HG03066 (cell line): ENCODE measurements around the gene ZSWIM7.
"Not testable (repeated sequence)": the region's sequence is repeated elsewhere in the genome, so short reads cannot be mapped to it uniquely, and the experiment has no call there.

Experiments
- ATAC-seq: cut with Tn5 transposase; IDR thresholded peaks from one replicate; pipeline ENCODE4 v1.9.1; 2021; ENCODE audit warnings: low read depth; ENCODE audit not compliant: unreplicated experiment

ZSWIM7 gene

DNA sequence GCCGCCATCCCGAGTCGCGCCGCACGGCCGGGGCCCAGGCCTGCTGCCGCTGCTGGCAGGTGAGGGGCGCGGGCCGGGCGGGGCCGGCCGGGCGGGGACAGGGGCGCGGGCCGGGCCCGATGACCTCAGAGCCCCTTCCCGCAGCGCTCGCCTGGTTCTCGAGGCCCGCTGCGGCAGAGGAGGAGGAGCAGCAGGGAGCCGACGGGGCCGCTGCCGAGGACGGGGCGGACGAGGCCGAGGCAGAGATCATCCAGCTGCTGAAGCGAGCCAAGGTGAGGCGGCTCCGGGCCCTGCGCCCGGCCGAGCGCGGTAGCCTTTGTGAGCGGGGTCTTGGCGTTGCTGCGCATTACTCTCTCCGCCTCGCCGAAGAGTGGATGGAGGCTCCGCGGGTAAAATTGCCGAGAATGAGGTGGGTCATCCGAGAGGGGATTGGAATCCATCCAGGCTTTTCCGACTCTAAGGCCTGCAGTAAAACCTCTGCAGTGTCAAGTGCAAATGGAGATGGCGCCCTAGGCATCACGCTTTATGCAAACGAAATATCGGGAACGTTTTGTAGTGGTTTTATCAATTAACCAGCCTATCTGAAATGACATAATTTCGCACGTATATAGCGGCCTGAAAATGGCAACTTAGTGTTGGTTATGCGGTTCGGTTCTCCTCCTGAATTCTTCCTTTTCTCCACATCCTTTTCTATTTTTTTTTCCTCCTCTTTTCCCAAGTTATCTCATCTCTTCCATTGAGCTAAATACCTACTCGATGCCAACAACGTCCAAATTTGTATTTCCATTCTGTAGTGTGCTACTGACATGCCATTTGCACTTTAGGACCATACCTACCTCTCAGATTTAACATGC lies 697 bp upstream of the ZSWIM7 start:
- ATAC-seq = peak; percentile 29

DNA sequence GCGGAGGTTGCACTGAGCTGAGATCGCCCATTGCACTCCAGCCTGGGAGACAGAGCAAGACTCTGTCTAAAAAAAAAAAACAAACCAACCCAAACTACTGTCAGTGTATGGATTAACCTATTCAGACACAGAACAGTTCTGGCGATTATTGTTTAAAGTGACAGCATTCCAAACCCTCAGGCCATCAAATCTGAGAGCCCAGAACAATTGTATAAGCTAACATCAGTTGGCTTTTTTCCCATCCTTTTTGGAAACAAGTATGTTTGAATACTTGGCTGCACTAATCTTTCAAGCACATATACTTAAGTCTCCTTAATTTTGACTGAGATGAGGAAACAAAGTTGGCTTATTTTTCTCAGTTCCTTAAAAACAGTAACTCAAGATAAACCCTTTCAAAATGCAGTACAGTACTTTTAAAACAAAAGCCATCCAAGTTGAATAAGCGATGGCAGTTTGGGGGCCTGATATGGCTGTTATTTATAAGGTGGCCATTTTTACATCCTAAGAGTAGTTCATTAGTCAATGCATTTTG lies 1.4 kb downstream of the ZSWIM7 start:
- no peak for ATAC-seq

DNA sequence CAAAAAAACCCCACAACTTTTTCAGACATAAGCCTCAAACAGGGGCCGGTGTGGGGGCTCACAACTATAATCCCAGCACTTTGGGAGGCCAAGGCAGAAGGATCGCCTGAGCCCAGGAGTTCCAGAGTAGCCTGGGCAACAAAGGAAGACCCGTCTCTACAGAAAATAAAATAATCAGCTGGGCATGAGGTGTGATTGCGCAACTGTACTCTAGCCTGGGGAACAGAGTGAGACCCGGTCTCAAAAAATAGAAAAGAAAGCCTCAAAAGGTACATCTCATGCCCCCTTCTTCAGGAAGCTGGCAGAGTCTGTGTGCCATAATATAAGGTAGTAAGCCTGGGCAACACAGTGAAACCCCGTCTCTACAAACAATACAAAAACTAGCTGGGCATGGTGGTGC lies 3.2 kb downstream of the ZSWIM7 start:
- ATAC-seq = no peak

DNA sequence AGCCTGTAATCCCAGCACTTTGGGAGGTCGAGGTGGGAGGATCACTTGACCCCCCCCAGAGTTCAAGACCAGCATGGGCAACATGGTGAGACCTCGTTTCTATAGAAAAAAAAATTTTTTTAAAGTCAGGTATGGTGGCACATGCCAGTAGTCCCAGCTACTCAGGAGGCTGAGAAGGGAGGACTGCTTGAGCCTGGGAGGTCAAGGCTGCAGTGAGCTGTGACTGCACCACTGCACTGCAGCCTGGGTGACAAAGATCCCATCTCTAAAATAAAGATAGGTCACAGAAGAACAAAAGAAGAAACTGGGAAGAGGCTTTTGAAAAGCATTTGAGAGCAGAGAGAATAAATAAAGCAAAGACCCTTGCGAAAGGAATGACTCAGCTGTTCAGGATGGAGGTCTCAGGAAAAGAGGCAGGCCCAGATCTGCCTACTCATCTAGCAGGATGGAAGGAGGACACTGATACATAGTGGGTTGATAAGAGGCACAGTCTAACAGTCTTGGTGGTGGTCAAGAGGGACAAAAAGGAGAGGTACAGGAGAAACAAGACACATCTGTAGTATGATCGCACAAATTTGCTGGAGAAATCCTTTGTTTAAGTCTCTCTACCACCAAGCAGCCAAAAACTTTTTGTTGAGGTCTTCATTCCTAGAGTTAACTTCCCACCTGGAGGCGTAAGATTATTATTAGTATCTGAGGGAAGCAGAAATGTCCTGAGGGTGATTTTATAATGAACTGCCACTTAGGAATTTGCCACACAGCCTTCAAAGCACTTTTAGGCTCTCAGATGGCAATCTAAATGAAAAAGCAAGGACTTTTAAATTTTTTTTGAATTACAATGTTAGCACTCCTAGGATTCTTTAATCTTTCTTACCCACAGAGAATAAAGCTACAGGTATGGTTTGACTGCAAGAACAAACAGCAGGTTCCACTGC lies 17.6 kb downstream of the ZSWIM7 start:
- ATAC-seq = no peak

DNA sequence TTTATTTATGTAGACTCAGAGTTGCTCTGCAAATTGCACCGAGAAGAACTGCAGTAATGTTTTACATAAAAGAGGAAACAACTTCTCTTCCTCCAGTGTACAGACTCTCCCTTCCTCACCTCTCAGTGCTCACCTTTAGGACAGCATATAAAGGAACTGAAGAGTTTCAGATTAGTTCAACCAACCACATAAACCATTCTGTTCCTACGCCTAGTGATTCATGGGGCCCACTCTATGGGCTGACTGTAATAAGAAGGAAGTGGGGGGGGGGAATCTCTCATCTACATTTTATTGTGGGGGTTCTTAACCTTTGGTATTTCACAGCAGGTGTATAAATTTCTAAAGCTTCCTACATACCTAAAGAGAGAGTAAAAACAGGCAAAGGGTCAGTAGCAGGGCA lies 18.3 kb downstream of the ZSWIM7 start:
- ATAC-seq = peak; percentile 98

DNA sequence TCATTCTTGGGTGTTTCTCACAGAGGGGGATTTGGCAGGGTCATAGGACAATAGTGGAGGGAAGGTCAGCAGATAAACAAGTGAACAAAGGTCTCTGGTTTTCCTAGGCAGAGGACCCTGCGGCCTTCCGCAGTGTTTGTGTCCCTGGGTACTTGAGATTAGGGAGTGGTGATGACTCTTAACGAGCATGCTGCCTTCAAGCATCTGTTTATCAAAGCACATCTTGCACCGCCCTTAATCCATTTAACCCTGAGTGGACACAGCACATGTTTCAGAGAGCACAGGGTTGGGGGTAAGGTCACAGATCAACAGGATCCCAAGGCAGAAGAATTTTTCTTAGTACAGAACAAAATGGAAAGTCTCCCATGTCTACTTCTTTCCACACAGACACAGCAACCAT lies 20.5 kb downstream of the ZSWIM7 start:
- ATAC-seq = not testable (repeated sequence)

DNA sequence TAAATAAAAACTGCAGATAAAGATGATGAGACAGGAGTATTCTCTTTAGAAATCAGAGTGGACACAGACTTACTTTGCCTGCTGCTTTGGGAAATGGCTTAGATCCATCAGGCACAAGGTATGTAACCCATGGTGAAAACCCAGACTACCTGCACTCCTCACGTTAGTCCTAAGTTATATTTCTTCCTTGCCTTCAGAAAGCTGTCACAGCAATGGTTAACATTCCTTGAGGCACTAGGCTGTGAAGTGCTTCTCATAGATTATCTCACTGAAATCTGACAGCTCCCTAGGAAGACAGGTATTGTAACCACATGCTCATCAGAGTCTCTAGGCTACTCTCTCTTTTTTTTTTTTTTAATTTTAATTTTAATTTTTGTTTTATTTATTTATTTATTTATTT lies 20.9 kb downstream of the ZSWIM7 start:
- ATAC-seq = no peak

DNA sequence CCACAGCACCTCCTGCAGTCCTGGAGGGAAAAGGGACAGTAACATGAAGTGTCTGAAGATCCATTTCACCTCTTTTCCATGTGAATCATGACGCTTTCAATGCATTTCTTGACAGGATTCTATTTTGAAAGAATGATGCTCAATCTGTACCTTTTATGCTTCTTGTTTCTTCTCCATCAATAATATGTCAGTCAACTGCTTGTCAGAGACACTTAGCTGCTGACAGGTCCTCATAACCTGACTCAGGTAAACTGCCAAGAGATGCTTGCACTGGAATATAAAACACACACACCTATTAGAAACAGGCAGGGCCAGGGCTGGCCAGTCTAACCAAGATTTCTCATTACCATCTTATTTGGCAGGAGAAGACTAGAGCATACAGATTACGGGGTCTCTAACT lies 21.6 kb downstream of the ZSWIM7 start:
- ATAC-seq = no peak

DNA sequence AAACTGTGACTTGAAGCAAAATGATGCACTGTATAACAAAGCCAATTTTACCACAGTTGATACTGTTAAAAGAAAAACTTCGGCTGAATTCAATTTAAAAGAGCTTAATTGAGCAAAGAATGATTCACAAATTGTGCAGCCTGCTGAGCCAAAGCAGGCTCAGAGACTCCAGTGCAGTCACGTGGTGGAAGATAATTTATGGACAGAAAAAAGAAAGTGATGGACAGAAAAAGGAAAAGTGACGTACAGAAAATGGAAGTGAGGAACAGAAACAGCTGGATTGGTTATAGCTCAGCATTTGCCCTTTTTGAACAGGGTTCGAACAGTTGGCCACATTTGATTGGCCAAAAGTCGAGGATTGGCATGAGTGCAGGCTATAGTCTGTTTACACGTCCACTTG lies 25.7 kb downstream of the ZSWIM7 start:
- ATAC-seq = no peak

DNA sequence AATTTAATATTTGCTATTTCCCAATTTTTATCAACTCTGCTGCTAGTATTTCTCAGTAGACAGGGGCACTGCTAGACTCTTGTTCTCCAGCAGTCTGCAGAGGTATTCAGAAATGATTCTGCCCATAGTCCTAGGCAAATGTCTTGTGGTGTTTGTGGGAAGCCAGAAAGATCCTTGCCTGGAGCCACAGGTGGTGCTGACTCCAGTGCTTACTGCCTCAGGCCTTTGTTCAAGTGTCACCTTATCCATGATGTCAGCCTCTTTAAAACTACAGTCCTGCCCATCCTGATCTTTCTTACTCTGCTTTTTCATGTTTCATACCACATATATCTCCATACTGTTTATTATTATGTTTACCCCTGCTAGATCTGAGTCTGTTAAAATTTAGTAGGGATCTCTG lies 26.5 kb downstream of the ZSWIM7 start:
- ATAC-seq = no peak

DNA sequence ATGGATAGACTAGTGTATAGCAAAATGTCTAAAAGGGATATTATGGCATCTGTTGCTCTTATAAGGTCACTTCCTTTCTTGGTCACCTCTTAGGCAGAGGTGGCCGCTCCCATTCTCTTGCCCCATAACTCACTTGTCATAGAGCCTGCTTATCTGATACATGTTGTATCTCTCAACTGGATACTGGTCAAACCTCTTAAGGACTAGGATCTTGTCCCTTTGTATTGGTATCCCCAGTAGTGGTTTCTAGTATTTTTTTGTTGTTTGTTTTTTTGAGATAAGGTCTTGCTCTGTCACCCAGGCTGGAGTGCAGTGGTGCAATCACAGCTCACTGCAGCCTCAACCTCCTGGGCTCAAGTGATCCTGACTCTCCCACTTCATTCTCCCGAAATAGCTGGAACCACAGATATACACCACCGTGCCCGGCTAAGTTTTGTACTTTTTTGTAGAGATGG lies 27.0 kb downstream of the ZSWIM7 start:
- ATAC-seq = no peak

DNA sequence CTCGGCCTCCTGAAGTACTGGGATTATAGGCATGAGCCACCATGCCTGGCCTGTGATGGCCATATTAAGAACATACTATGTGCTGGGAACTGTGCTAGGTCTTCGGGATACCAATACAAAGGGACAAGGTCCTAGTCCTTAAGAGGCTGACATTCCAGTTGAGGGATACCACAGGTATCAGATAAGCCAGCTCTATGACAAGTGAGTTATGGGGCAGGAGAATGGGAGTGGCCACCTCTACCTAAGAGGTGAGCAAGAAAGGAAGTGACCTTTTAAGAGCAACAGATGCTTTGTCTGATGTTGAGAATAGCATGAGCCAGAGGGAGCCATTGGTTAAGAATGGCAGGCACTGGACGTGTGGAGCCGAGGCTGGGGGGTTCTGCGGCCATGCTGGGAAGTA lies 27.6 kb downstream of the ZSWIM7 start:
- ATAC-seq = no peak

DNA sequence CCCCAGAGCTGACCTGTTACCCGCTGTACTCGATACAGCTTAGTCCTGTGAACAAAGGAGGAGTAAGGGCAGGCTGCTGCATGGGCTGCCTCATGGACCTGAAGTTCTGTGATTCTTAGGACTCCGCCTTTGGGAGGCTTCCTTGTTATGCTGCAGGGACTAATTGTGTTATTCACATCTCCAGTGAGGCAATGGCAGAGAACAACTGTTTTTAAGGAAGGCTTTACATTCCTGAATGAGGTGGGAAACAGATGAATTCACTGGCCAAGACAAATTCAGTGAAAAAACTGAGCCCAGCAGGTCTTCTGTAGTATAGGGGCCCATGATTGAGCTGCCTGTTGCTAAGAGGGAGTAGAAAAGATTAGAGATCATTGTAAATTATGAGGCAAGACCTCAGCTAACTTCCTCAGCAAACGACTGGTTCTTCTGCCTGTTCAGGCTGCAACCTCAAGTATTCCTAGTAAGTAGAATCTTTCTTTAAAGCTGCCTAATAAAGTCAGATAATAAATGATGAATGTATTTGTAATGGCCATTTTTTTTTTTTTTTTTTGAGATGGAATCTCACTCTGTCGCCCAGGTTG lies 28.3 kb downstream of the ZSWIM7 start:
- ATAC-seq = no peak

DNA sequence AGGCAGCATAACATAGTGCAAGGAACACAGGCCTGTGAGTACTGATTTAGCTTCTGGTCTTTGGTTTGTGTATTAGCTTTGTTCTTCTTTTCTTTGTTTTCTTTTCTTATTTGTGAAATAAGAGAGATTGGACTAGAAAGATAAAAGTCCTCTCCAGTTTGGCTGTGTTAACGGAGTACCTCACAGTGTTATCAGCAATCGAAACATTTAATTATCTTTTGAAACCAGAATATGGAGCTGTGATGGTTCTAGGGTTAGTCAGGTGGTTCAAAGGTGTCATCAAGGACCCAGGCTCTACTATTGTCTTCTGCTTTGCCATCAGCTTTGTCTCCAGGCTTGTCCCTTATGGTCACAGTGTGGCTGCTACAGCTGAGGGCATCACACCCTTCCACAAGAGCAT lies 29.0 kb downstream of the ZSWIM7 start:
- no peak for ATAC-seq

DNA sequence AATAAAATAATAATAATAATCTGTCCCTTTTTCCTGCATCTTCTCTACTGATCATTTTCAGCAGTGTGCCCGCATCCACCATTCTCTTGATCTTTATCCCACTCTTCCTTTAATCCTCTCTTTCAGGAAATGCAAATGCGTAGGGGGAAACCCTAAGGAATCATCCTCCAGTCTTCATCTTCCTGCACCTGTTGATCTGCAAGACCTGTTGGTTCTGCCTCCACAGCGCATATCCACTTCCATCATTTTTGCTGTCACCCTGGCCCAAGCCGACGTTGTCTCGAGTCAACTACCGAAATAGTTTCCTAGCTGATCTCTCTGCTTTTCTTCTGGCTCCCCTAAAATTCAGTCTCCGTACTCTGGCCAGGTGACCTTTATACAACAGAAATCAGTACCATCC lies 30.0 kb downstream of the ZSWIM7 start:
- no peak for ATAC-seq

DNA sequence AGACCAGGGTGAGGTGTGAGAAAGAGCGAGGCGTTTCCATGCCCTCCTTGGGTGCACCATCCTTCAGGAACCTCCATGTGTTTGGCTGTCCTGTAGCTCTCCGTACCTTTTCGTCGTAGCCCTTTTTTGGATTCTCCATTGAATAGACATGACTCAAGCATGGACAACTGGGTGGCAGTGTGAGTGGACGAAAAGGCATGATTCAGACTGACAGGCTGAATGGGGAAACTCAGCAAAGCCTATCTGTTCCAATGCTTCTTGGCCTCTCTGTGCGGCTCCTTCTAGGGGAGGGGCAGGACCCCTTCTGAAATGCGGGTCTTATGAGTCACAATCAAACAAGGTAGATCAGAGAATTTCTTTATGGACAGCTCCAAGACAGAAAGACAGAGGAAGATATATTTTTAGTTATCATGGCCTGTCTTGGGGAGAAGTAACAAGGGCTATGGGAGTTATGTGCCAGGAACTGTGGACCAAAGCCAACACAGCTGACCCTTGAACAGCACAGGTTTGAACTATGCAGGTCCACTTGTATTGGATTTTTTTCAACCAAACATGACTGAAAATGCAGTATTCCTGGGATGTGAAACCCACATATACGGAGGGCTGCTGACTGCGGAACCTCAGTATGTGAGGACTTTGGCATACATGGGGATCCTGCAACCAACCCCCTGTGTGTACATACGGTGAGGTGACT lies 31.7 kb downstream of the ZSWIM7 start:
- no peak for ATAC-seq

DNA sequence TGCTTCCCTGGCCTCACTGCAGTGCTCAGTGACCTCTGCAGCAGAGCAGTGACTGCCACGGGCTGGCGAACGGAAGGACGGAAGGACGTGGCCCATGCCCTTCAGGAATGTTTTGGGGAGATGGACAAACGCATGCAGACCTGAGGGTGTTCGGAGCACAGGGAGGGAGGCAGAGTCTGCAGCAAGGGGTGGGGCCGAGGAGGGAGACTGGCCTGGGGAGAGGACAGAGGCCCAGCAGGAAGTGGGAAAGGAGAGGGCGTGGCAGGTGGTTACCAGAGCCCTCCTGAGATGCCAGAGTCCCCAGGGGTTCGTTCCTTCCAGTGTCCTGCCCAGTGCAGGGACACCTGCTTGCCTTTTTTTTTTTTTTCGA lies 32.6 kb downstream of the ZSWIM7 start:
- ATAC-seq = no peak

DNA sequence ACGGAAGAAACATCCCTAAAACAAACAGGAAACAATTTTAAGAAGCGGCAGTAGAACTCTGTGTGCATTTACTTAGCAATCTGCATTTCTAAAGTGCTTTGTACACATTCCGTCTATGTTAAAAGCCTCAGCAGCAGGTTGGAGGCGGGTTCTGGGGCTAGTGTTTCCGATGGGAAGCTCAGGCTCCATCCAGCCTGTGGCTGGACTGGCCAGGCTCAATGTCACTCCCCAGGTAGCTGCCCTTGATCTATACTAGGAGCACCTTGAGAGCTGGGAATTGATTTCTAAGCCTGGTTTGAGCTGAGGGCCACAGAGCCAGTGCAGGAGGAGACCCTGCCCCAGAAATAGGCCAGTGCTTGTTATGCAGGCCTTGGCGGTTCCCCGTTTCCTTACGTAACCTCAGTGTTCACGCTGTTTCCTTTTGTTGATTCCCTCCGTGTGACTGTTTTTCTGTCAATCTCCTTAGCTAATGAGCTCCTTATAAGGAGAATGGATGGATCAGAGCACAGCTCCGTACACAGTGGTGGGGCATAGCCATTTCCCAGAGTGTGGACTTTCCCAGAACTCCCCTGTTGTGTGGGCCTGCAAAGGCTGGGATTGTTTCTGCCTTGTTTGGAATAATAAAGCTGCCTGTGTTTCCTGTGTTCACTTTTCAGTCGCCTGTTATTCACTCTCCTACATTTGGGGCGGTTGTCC lies 33.2 kb downstream of the ZSWIM7 start:
- no peak for ATAC-seq

DNA sequence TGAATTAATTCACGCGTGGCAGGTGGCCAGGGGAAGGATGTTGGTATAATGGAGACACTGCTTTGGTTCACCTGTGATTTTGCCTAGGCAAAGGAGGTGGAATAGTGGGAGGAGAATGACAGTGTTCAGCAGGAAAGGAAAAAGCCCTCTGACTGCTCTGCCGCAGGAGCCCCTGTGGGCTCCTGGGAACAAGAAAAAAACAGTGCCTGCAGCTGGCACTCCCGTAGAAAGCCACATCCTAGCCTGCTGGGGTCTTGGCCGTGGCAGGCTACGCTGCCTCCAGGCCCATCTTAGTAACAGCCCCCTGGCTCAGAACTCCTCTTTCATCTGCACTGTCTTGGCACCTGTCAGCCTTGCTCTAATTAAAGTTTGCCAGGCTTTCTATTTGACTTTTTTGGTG lies 34.0 kb downstream of the ZSWIM7 start:
- no peak for ATAC-seq

DNA sequence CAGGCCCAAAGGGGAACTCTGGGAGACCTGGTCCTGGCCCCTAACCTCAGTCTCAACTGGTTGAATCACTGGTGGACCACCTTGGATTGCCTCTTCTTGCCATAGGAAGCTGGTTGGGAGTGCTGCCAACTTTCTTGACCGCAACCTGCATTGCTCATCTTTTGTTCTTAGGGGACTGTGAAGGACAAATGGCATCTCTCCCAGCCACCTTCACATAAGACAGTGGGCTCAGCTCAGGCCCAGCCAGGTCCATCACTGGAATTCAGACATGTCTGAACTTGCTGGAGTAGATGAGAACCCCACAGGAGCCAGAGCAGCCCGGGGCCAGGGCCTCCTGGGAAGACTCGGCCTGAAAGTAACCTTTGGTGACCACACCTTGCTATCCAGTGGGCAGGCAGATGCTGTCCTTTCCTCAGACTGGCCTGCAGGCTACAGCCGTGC lies 35.8 kb downstream of the ZSWIM7 start:
- ATAC-seq = no peak
